ENCODE results near the gene KRT40. TPM values are rescaled to one million over a fixed set of nuclear protein-coding genes. Genes with fewer than 3 reads are reported as not detected.

The KRT40 gene
- total RNA-seq, 1 donor from 2014 or later: not detected

- Mint-ChIP-seq H3K27ac (no peak overlapping the region), H3K4me1 (no peaks in the 10 kb centered on the region), H3K27me3 (peaks cover 19% of the 10 kb centered on the region), H3K9me3 (no peaks in the 10 kb centered on the region), H3K4me3 (no peak overlapping the region), H3K36me3 (ENCODE audit: low read depth) (no peaks in the 10 kb centered on the region)
- ChIA-PET CTCF (interaction anchor here (1.0 to 1.7 kb wide), 2 partner anchors 23 to 25 kb away, joined by 3 to 4 read pairs; no protein-coding TSS in a partner anchor), POLR2A (no interaction called here)
- no peak for DNase-seq
- TF ChIP-seq CTCF (IDR thresholded peaks at IDR 0.05): no peak
- no peak for ATAC-seq (ENCODE audit: low read depth)
- intact Hi-C loops (cut with micrococcal nuclease): no loop called here
Observed at GRCh38 chr17:40963838-40964237, 20.3 kb downstream of the KRT40 start.

DNA sequence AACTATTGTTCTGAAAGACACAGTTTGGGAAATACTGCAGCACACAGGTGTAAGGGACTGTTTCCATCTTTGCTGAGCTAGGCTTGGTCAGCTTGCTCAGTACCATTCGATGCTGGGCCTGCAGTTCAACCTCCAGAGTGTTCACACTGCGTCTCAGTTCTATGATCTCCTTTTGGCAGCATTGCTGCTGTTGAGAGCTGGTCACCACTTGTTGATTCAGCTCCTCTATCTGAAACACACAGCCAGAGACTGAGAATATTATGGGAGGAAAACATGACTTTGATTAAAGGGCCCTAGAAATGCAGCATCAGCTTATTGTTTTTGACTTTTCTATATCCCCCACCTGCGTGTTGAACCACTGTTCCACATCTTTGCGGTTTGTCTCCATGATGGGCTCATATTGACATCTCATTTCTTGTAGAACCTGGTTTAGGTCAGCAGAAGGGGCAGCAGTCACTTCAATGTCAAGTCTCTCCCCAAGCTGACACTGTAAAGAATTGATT is 22.0 kb downstream of the KRT40 start:
- CTCF ChIA-PET: interaction anchor here (1.1 kb wide), 1 partner anchor 8 kb away, joined by 3 read pairs; no protein-coding TSS in a partner anchor
- no peak for TF ChIP-seq CTCF (IDR thresholded peaks at IDR 0.05)
- POLR2A ChIA-PET: no interaction called here
- Mint-ChIP-seq H3K36me3 (ENCODE audit: low read depth) (no peaks in the 10 kb centered on the region), H3K27me3 (peaks cover 13% of the 10 kb centered on the region), H3K27ac (no peak overlapping the region), H3K9me3 (no peaks in the 10 kb centered on the region), H3K4me1 (no peaks in the 10 kb centered on the region), H3K4me3 (no peak overlapping the region)
- intact Hi-C loops (cut with micrococcal nuclease): no loop called here
- no peak for DNase-seq
- ATAC-seq (ENCODE audit: low read depth): no peak

DNA sequence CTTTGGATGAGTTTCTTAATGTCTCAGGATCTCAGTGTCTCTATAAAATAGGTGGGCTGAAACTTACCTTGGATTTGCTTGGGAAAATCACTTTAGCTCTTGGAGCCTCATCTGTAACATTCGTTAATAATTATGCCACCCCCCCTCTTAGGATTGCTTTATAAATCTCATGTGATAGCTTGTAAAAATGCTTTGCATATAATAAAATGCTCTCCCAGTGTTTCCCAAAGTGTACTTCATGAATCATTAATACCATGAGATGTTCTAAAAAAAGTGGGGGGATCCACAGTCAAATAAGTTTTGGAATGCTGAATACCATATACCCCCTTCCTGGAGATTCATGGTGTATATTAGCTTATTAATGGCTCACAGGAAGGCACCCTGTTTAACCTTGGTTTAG is 22.5 kb downstream of the KRT40 start:
- Mint-ChIP-seq H3K27me3 (peaks cover 13% of the 10 kb centered on the region), H3K27ac (no peak overlapping the region), H3K9me3 (no peaks in the 10 kb centered on the region), H3K4me3 (no peak overlapping the region), H3K36me3 (ENCODE audit: low read depth) (no peaks in the 10 kb centered on the region), H3K4me1 (no peaks in the 10 kb centered on the region)
- TF ChIP-seq CTCF (IDR thresholded peaks at IDR 0.05): no peak
- DNase-seq (no peak), ATAC-seq (ENCODE audit: low read depth) (no peak)
- CTCF ChIA-PET: interaction anchor here (1.1 kb wide), 1 partner anchor 9 kb away, joined by 3 read pairs; no protein-coding TSS in a partner anchor
- intact Hi-C loops (cut with micrococcal nuclease): no loop called here
- POLR2A ChIA-PET: no interaction called here

DNA sequence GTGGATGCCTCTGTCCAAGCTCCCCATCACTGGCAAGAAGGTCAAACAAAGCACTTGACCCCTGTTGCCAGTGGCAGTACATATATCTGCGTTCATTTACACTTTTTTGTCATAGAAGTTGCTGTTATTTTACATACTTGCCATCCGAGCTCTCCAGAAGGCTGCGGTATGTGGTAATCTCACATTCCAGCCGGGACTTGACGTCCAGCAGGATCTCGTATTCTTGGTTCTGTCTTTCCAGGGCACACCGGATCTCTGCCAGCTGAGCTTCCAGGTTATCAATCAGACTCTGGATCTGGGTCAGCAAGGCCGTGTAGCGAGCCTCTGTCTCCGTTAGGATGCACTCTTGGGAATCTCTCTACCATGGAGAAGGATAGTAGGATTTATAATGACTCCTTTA is 24.0 kb downstream of the KRT40 start:
- intact Hi-C loops (cut with micrococcal nuclease): no loop called here
- ChIA-PET CTCF (no interaction called here), POLR2A (interaction anchor here (0.7 kb wide), 1 partner anchor 9 kb away, joined by 4 read pairs; no protein-coding TSS in a partner anchor)
- TF ChIP-seq CTCF (IDR thresholded peaks at IDR 0.05): no peak
- H3K4me1 Mint-ChIP-seq: no peaks in the 10 kb centered on the region
- H3K4me3 Mint-ChIP-seq: no peak overlapping the region
- DNase-seq: no peak
- no peak overlapping the region for H3K27ac Mint-ChIP-seq
- no peak for ATAC-seq (ENCODE audit: low read depth)
- H3K36me3 Mint-ChIP-seq (ENCODE audit: low read depth): no peaks in the 10 kb centered on the region
- H3K27me3 Mint-ChIP-seq: peaks cover 14% of the 10 kb centered on the region
- no peaks in the 10 kb centered on the region for H3K9me3 Mint-ChIP-seq

DNA sequence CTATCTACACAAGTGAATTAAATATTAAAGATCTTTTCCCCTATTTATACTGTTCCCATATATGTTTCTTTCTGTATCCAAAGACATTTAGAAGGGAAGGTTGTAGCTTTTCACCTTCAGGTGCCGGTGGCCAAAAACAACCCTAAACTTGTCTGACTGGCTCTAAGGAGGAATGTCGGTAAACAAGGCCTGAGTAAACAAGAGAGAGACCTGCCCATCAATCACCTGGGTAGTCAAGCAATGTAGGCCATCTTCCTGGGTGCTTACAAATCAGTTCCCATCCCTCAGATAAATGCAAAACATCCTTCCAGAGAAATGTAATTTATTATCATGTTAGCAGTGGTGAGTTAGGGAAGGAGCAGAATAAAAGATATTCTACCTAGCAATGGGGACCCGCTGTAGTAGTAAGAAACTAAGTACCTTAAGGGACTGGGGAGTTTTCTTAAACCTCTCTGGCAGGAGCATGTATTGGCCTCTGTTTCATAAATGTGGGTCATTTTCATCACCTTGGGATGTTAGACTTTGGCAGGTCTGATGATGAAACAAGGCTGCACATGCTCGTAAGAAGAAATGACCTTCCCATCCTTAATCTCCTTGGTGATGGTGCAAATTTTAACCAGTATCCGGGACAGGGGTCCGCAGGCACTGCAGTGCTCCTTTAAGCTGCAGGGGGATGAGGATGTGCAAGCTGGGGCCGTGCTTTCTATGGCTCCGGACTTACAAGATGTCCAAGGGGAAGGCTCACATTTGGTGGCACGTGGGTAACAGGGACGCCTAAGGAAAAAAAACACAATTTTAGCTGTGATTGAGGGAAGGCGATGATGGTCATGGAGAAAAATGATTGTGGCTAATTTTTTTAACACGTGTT is 25.8 kb downstream of the KRT40 start:
- intact Hi-C loops (cut with micrococcal nuclease): no loop called here
- H3K4me3 Mint-ChIP-seq: no peak overlapping the region
- no peaks in the 10 kb centered on the region for H3K36me3 Mint-ChIP-seq (ENCODE audit: low read depth)
- H3K4me1 Mint-ChIP-seq: no peaks in the 10 kb centered on the region
- ChIA-PET POLR2A (no interaction called here), CTCF (no interaction called here)
- no peak for TF ChIP-seq CTCF (IDR thresholded peaks at IDR 0.05)
- peaks cover 16% of the 10 kb centered on the region for H3K27me3 Mint-ChIP-seq
- ATAC-seq (ENCODE audit: low read depth) (no peak), DNase-seq (no peak)
- no peak overlapping the region for H3K27ac Mint-ChIP-seq
- H3K9me3 Mint-ChIP-seq: no peaks in the 10 kb centered on the region
